Ovary (tissue), 3 donors: ENCODE data around the gene KHDC3L.

Source experiments
- CTCF ChIP-seq, 3 donors: fragments of 450-650 bp in 2 of 3; fragments of 200-600 bp in 1 of 3; IDR thresholded peaks; one replicate each; pipeline versions ENCODE4 v1.5.1 to v1.8.0; 2016 to 2022; ENCODE audit warnings: antibody characterized with exemption in 3 of 3, mild to moderate bottlenecking in 1 of 3
- POLR2A ChIP-seq: fragments of 450-650 bp; IDR thresholded peaks from one replicate; pipeline ENCODE4 v1.6.1; 2017; ENCODE audit warnings: antibody characterized with exemption, mild to moderate bottlenecking, moderate library complexity
- donor health status: DM: no; HTN: no; CAD: no.

GRCh38 chr6:73362869-73363536, 545 bp downstream of the KHDC3L start:
- TF ChIP-seq CTCF (IDR thresholded peaks at IDR 0.05), result no peak
- TF ChIP-seq POLR2A, result no peak
